Natural killer cell (primary cell): ENCODE results near the gene THOP1. TPM values are rescaled to one million over a fixed set of nuclear protein-coding genes. Genes with fewer than 3 reads are reported as not detected.

Experiments
- ATAC-seq, 3 donors: fragments of 150-1000 bp in 2 of 3; fragments of 200-7000 bp in 1 of 3; cut with Tn5 transposase; 1 replicate in 1 of 3; 2 replicates in 2 of 3; pipeline ENCODE4 v1.10.0; 2021; ENCODE audit warnings: mild to moderate bottlenecking in 2 of 3, moderate library complexity in 2 of 3
- DNase-seq, 2 donors: peaks; one replicate each; pipeline versions ENCODE4 v3.0.0 to v3.0.0-alpha.2; 2013 to 2021; ENCODE audit warnings: mixed read lengths in 1 of 2
- H3K27ac ChIP-seq: one replicate; pipeline ENCODE4 v1.5.1; 2013; ENCODE audit warnings: mild to moderate bottlenecking, low read length
- H3K27me3 ChIP-seq: one replicate; pipeline ENCODE4 v1.6.1; 2013; ENCODE audit warnings: low read length; ENCODE audit not compliant: control insufficient read depth, insufficient read depth
- H3K36me3 ChIP-seq: one replicate; pipeline ENCODE4 v1.6.1; 2013; ENCODE audit warnings: low read length; ENCODE audit not compliant: control insufficient read depth, insufficient read depth
- H3K4me1 ChIP-seq: one replicate; pipeline ENCODE4 v1.6.1; 2013; ENCODE audit warnings: low read length; ENCODE audit not compliant: control insufficient read depth, insufficient read depth
- H3K4me3 ChIP-seq: one replicate; pipeline ENCODE4 v1.5.1; 2013; ENCODE audit warnings: low read length
- H3K9me3 ChIP-seq: one replicate; pipeline ENCODE4 v1.6.1; 2013; ENCODE audit warnings: low read length; ENCODE audit not compliant: control insufficient read depth, insufficient read depth
- H3K27ac Mint-ChIP-seq, 2 donors: one replicate each; pipeline ENCODE4 v1.8.0; 2022; ENCODE audit warnings: mild to moderate bottlenecking in 2 of 2, mixed read lengths in 2 of 2, moderate library complexity in 1 of 2
- H3K27me3 Mint-ChIP-seq, 2 donors: one replicate each; pipeline ENCODE4 v1.8.0; 2022; ENCODE audit warnings: low read depth in 2 of 2, mixed read lengths in 2 of 2
- H3K36me3 Mint-ChIP-seq: one replicate; pipeline ENCODE4 v1.8.0; 2022; ENCODE audit warnings: mixed read lengths
- H3K4me1 Mint-ChIP-seq, 2 donors: one replicate each; pipeline ENCODE4 v1.8.0; 2022; ENCODE audit warnings: mixed read lengths in 2 of 2
- H3K4me3 Mint-ChIP-seq: one replicate; pipeline ENCODE4 v1.8.0; 2022; ENCODE audit warnings: mild to moderate bottlenecking, moderate library complexity, mixed read lengths
- H3K9me3 Mint-ChIP-seq, 2 donors: one replicate each; pipeline ENCODE4 v1.8.0; 2022; ENCODE audit warnings: mixed read lengths in 2 of 2
- CTCF ChIP-seq: fragments of 200-600 bp; IDR thresholded peaks from one replicate; pipeline ENCODE4 v1.8.0; 2022; ENCODE audit warnings: antibody characterized with exemption
- WGBS: methylation state at CpG from one replicate; pipeline ENCODE4 v1.1.7; 2013; ENCODE audit warnings: missing lambda C conversion rate; ENCODE audit not compliant: insufficient coverage; 5-methylcytosine and 5-hydroxymethylcytosine counted together
- intact Hi-C: fragments of 100-400 bp; cut with micrococcal nuclease; formaldehyde crosslinking; loops from one replicate; pipeline ENCODE4 v1.14.2; 2022
- total RNA-seq, 4 donors: library from RNA; stranded (reverse); fragments of 120-200 nt in 1 of 4; gene quantifications; one replicate each; pipeline versions ENCODE4 v1.2.3 to v1.2.4, GENCODE V29; 2013 to 2022

Gene THOP1
- total RNA-seq, 3 donors from 2014 or later (not counting 1 experiment from before 2014, with no cell fraction given) = 31.6 to 44.0 (median 33.4) TPM

GRCh38 chr19:2805991-2806649 is 20.8 kb downstream of the THOP1 start:
- DNase-seq (no peak), ATAC-seq (no peak)
- Histone ChIP-seq H3K36me3 (peaks cover 15% of the 10 kb centered on the region), H3K4me3 (no peak overlapping the region), H3K4me1 (no peaks in the 10 kb centered on the region), H3K9me3 (no peaks in the 10 kb centered on the region), H3K27ac (no peak overlapping the region), H3K27me3 (no peaks in the 10 kb centered on the region)
- 94% methylated on average over 23 of the region's 23 CpGs for WGBS
- Mint-ChIP-seq H3K27ac (no peak overlapping the region), H3K4me3 (no peak overlapping the region), H3K9me3 (no peaks in the 10 kb centered on the region), H3K4me1 (peaks cover 7 to 11% of the 10 kb centered on the region in 2 donors), H3K27me3 (no peaks in the 10 kb centered on the region), H3K36me3 (no peaks in the 10 kb centered on the region)
- intact Hi-C loops = no loop called here
- no peak for TF ChIP-seq CTCF

GRCh38 chr19:2806736-2807378 is 21.6 kb downstream of the THOP1 start:
- no peaks in the 10 kb centered on the region for H3K36me3 Mint-ChIP-seq
- Histone ChIP-seq H3K4me1 (no peaks in the 10 kb centered on the region), H3K9me3 (no peaks in the 10 kb centered on the region), H3K36me3 (peaks cover 15% of the 10 kb centered on the region), H3K4me3 (no peak overlapping the region), H3K27me3 (no peaks in the 10 kb centered on the region), H3K27ac (no peak overlapping the region)
- DNase-seq (no peak), ATAC-seq (no peak)
- H3K4me3 Mint-ChIP-seq = no peak overlapping the region
- 98% methylated on average over 34 of the region's 34 CpGs for WGBS
- H3K27me3 Mint-ChIP-seq = no peaks in the 10 kb centered on the region
- intact Hi-C loops = no loop called here
- no peak overlapping the region for H3K27ac Mint-ChIP-seq
- no peaks in the 10 kb centered on the region for H3K9me3 Mint-ChIP-seq
- peaks cover 7 to 11% of the 10 kb centered on the region in 2 donors for H3K4me1 Mint-ChIP-seq
- no peak for TF ChIP-seq CTCF

DNA sequence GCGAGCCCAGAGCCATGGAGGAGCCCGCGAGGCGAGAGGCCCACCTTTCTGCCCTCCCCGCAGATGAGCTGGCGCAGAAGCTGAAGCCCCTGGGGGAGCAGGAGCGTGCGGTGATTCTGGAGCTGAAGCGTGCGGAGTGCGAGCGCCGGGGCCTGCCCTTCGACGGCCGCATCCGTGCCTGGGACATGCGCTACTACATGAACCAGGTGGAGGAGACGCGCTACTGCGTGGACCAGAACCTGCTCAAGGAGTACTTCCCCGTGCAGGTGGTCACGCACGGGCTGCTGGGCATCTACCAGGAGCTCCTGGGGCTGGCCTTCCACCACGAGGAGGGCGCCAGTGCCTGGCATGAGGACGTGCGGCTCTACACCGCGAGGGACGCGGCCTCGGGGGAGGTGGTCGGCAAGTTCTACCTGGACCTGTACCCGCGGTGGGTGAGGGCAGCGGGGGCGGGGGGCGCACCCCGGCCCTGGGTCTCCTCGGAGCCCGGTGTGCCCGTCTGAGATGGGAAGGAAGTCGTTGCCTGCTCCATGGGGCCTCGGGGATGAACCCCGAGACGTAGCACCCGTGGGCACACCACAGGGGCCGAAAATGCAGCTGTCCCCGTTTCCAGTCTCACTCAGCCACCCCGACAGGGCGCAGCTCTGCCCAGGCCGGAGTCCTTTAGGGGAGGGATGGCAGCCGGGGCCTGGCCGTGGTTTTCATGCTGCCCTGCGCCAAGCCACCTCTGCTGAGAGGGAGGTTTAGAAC is 22.3 kb downstream of the THOP1 start:
- DNase-seq (no peak), ATAC-seq (no peak)
- WGBS = 98% methylated on average over 56 of the region's 56 CpGs
- Histone ChIP-seq H3K4me1 (no peaks in the 10 kb centered on the region), H3K27me3 (no peaks in the 10 kb centered on the region), H3K27ac (no peak overlapping the region), H3K9me3 (no peaks in the 10 kb centered on the region), H3K36me3 (peaks cover 15% of the 10 kb centered on the region), H3K4me3 (no peak overlapping the region)
- Mint-ChIP-seq H3K9me3 (no peaks in the 10 kb centered on the region), H3K27ac (no peak overlapping the region), H3K27me3 (no peaks in the 10 kb centered on the region), H3K4me1 (peaks cover 5 to 9% of the 10 kb centered on the region in 2 donors), H3K4me3 (no peak overlapping the region), H3K36me3 (no peaks in the 10 kb centered on the region)
- intact Hi-C loops = no loop called here
- TF ChIP-seq CTCF = no peak
